ENCODE results near the gene IGFL1.
"Not testable (repeated sequence)": the region's sequence is repeated elsewhere in the genome, so short reads cannot be mapped to it uniquely, and the experiment has no call there.

The IGFL1 gene

GRCh38 chr19:46232938-46233621 is 3.5 kb downstream of the IGFL1 start:
- Histone ChIP-seq H3K9ac (ENCODE audit: low read length) (no peak overlapping the region), H3K27ac (ENCODE audit: low read depth, low read length) (no peak overlapping the region)

GRCh38 chr19:46233871-46234270 is 4.3 kb downstream of the IGFL1 start:
- peaks cover 0 to 15% of the 10 kb centered on the region in 2 donors for H3K27me3 ChIP-seq (ENCODE audit: control insufficient read depth in 1 of 2, insufficient read depth in 2 of 2, low read length in 2 of 2)
- not testable (repeated sequence) for H3K4me3 ChIP-seq (ENCODE audit: low read depth in 1 of 2, low read length in 2 of 2); H3K9me3 ChIP-seq (ENCODE audit: low read length); H3K36me3 ChIP-seq (ENCODE audit: insufficient read depth, low read length); H3K4me1 ChIP-seq (ENCODE audit: insufficient read depth, low read length); H3K9ac ChIP-seq (ENCODE audit: low read length); H3K27ac ChIP-seq (ENCODE audit: low read depth, low read length)

More at GRCh38 chr19:46232938-46233621, 3.5 kb downstream of the IGFL1 start:
- peaks cover 0 to 15% of the 10 kb centered on the region in 2 donors for H3K27me3 ChIP-seq (ENCODE audit: control insufficient read depth in 1 of 2, insufficient read depth in 2 of 2, low read length in 2 of 2)
- no peaks in the 10 kb centered on the region for H3K36me3 ChIP-seq (ENCODE audit: insufficient read depth, low read length)
- no peaks in the 10 kb centered on the region for H3K9me3 ChIP-seq (ENCODE audit: low read length)
- no peak overlapping the region for H3K4me3 ChIP-seq (ENCODE audit: low read depth in 1 of 2, low read length in 2 of 2)
- no peaks in the 10 kb centered on the region for H3K4me1 ChIP-seq (ENCODE audit: insufficient read depth, low read length)

- not testable (repeated sequence) for H3K9ac ChIP-seq (ENCODE audit: low read length); H3K9me3 ChIP-seq (ENCODE audit: low read length); H3K4me3 ChIP-seq (ENCODE audit: low read depth in 1 of 2, low read length in 2 of 2); H3K27ac ChIP-seq (ENCODE audit: low read depth, low read length); H3K36me3 ChIP-seq (ENCODE audit: insufficient read depth, low read length); H3K27me3 ChIP-seq (ENCODE audit: control insufficient read depth in 1 of 2, insufficient read depth in 2 of 2, low read length in 2 of 2); H3K4me1 ChIP-seq (ENCODE audit: insufficient read depth, low read length)
Observed at GRCh38 chr19:46238141-46238540, 8.6 kb downstream of the IGFL1 start.

GRCh38 chr19:46239193-46240024 is 9.9 kb downstream of the IGFL1 start:
- Histone ChIP-seq H3K9me3 (ENCODE audit: low read length) (no peaks in the 10 kb centered on the region), H3K4me3 (ENCODE audit: low read depth in 1 of 2, low read length in 2 of 2) (no peak overlapping the region), H3K27ac (ENCODE audit: low read depth, low read length) (no peak overlapping the region), H3K36me3 (ENCODE audit: insufficient read depth, low read length) (no peaks in the 10 kb centered on the region), H3K9ac (ENCODE audit: low read length) (no peak overlapping the region), H3K27me3 (ENCODE audit: control insufficient read depth in 1 of 2, insufficient read depth in 2 of 2, low read length in 2 of 2) (no peaks in the 10 kb centered on the region), H3K4me1 (ENCODE audit: insufficient read depth, low read length) (no peaks in the 10 kb centered on the region)

- no peaks in the 10 kb centered on the region for H3K36me3 ChIP-seq (ENCODE audit: insufficient read depth, low read length)
- no peaks in the 10 kb centered on the region for H3K27me3 ChIP-seq (ENCODE audit: control insufficient read depth in 1 of 2, insufficient read depth in 2 of 2, low read length in 2 of 2)
- no peaks in the 10 kb centered on the region for H3K9me3 ChIP-seq (ENCODE audit: low read length)
- H3K27ac ChIP-seq (ENCODE audit: low read depth, low read length): no peak overlapping the region
- no peaks in the 10 kb centered on the region for H3K4me1 ChIP-seq (ENCODE audit: insufficient read depth, low read length)
- no peak overlapping the region for H3K4me3 ChIP-seq (ENCODE audit: low read depth in 1 of 2, low read length in 2 of 2)
- no peak overlapping the region for H3K9ac ChIP-seq (ENCODE audit: low read length)
Observed at GRCh38 chr19:46240693-46241092, 11.2 kb downstream of the IGFL1 start.

- H3K9ac ChIP-seq (ENCODE audit: low read length): no peak overlapping the region
- H3K27ac ChIP-seq (ENCODE audit: low read depth, low read length): no peak overlapping the region
- no peaks in the 10 kb centered on the region for H3K9me3 ChIP-seq (ENCODE audit: low read length)
- no peaks in the 10 kb centered on the region for H3K4me1 ChIP-seq (ENCODE audit: insufficient read depth, low read length)
- H3K4me3 ChIP-seq (ENCODE audit: low read depth in 1 of 2, low read length in 2 of 2): no peak overlapping the region
- H3K36me3 ChIP-seq (ENCODE audit: insufficient read depth, low read length): no peaks in the 10 kb centered on the region
- no peaks in the 10 kb centered on the region for H3K27me3 ChIP-seq (ENCODE audit: control insufficient read depth in 1 of 2, insufficient read depth in 2 of 2, low read length in 2 of 2)
Observed at GRCh38 chr19:46241626-46242025, 12.1 kb downstream of the IGFL1 start.

- H3K27me3 ChIP-seq (ENCODE audit: control insufficient read depth in 1 of 2, insufficient read depth in 2 of 2, low read length in 2 of 2); H3K4me1 ChIP-seq (ENCODE audit: insufficient read depth, low read length); H3K9me3 ChIP-seq (ENCODE audit: low read length): not testable (repeated sequence)
Observed at GRCh38 chr19:46243081-46243654, 13.6 kb downstream of the IGFL1 start.

GRCh38 chr19:46250076-46250735 is 20.7 kb downstream of the IGFL1 start:
- no peaks in the 10 kb centered on the region for H3K36me3 ChIP-seq (ENCODE audit: insufficient read depth, low read length)
- H3K4me1 ChIP-seq (ENCODE audit: insufficient read depth, low read length): no peaks in the 10 kb centered on the region
- H3K9ac ChIP-seq (ENCODE audit: low read length): no peak overlapping the region
- no peaks in the 10 kb centered on the region for H3K9me3 ChIP-seq (ENCODE audit: low read length)
- H3K27me3 ChIP-seq (ENCODE audit: control insufficient read depth in 1 of 2, insufficient read depth in 2 of 2, low read length in 2 of 2): no peaks in the 10 kb centered on the region
- no peak overlapping the region for H3K4me3 ChIP-seq (ENCODE audit: low read depth in 1 of 2, low read length in 2 of 2)
- no peak overlapping the region for H3K27ac ChIP-seq (ENCODE audit: low read depth, low read length)

More at GRCh38 chr19:46243081-46243654, 13.6 kb downstream of the IGFL1 start:
- H3K9ac ChIP-seq (ENCODE audit: low read length); H3K36me3 ChIP-seq (ENCODE audit: insufficient read depth, low read length); H3K4me3 ChIP-seq (ENCODE audit: low read depth in 1 of 2, low read length in 2 of 2); H3K27ac ChIP-seq (ENCODE audit: low read depth, low read length): not testable (repeated sequence)

- Histone ChIP-seq H3K27me3 (ENCODE audit: control insufficient read depth in 1 of 2, insufficient read depth in 2 of 2, low read length in 2 of 2) (no peaks in the 10 kb centered on the region), H3K27ac (ENCODE audit: low read depth, low read length) (no peak overlapping the region), H3K9ac (ENCODE audit: low read length) (no peak overlapping the region), H3K4me3 (ENCODE audit: low read depth in 1 of 2, low read length in 2 of 2) (no peak overlapping the region), H3K4me1 (ENCODE audit: insufficient read depth, low read length) (no peaks in the 10 kb centered on the region), H3K9me3 (ENCODE audit: low read length) (no peaks in the 10 kb centered on the region), H3K36me3 (ENCODE audit: insufficient read depth, low read length) (no peaks in the 10 kb centered on the region)
Observed at GRCh38 chr19:46251416-46251815, 21.9 kb downstream of the IGFL1 start.

- Histone ChIP-seq H3K27ac (ENCODE audit: low read depth, low read length) (no peak overlapping the region), H3K27me3 (ENCODE audit: control insufficient read depth in 1 of 2, insufficient read depth in 2 of 2, low read length in 2 of 2) (no peaks in the 10 kb centered on the region), H3K4me1 (ENCODE audit: insufficient read depth, low read length) (no peaks in the 10 kb centered on the region), H3K9me3 (ENCODE audit: low read length) (no peaks in the 10 kb centered on the region), H3K4me3 (ENCODE audit: low read depth in 1 of 2, low read length in 2 of 2) (no peak overlapping the region), H3K9ac (ENCODE audit: low read length) (no peak overlapping the region), H3K36me3 (ENCODE audit: insufficient read depth, low read length) (no peaks in the 10 kb centered on the region)
Observed at GRCh38 chr19:46254776-46255175, 25.2 kb downstream of the IGFL1 start.

GRCh38 chr19:46256855-46257254 is 27.3 kb downstream of the IGFL1 start:
- peaks cover 0 to 8% of the 10 kb centered on the region in 2 donors for H3K27me3 ChIP-seq (ENCODE audit: control insufficient read depth in 1 of 2, insufficient read depth in 2 of 2, low read length in 2 of 2)
- H3K36me3 ChIP-seq (ENCODE audit: insufficient read depth, low read length): no peaks in the 10 kb centered on the region
- H3K27ac ChIP-seq (ENCODE audit: low read depth, low read length): no peak overlapping the region
- no peaks in the 10 kb centered on the region for H3K9me3 ChIP-seq (ENCODE audit: low read length)
- no peaks in the 10 kb centered on the region for H3K4me1 ChIP-seq (ENCODE audit: insufficient read depth, low read length)
- no peak overlapping the region for H3K4me3 ChIP-seq (ENCODE audit: low read depth in 1 of 2, low read length in 2 of 2)
- H3K9ac ChIP-seq (ENCODE audit: low read length): no peak overlapping the region
